HepG2 (cell line): ENCODE measurements around the gene NPPB. TPM values are rescaled to one million over a fixed set of nuclear protein-coding genes. Genes with fewer than 3 reads are reported as not detected.

Experiments used
- ARNT ChIP-seq: fragments of 450-650 bp; IDR thresholded peaks from 2 replicates; pipeline ENCODE4 v1.6.1; 2017
- HOXA7 ChIP-seq: sonication (generic); formaldehyde crosslinking; IDR thresholded peaks from 2 replicates; pipeline ENCODE4 v1.8.1; 2022; ENCODE audit warnings: mild to moderate bottlenecking, missing genetic modification reagents, moderate library complexity
- IRF2 ChIP-seq: IDR thresholded peaks from 2 replicates; pipeline ENCODE4 v1.6.1; 2018; ENCODE audit warnings: missing genetic modification reagents, missing compliant biosample characterization
- KLF6 ChIP-seq: IDR thresholded peaks from 2 replicates; pipeline ENCODE4 v1.8.0; 2016; ENCODE audit warnings: missing biosample characterization, missing genetic modification reagents
- MTF1 ChIP-seq: sonication (generic); formaldehyde crosslinking; IDR thresholded peaks from 2 replicates; pipeline ENCODE4 v1.5.0; 2020; ENCODE audit warnings: missing genetic modification reagents
- TCF12 ChIP-seq, 2 experiments: fragments of 450-650 bp in 1 of 2; sonication (generic) in 1 of 2; formaldehyde crosslinking in 1 of 2; IDR thresholded peaks; 2 replicates each; pipeline versions ENCODE4 v1.6.1 to v1.8.0; 2017 to 2022; ENCODE audit warnings: antibody characterized with exemption in 1 of 2, mild to moderate bottlenecking in 1 of 2, missing genetic modification reagents in 1 of 2, moderate library complexity in 1 of 2
- ZBTB33 ChIP-seq: sonication (generic); formaldehyde crosslinking; IDR thresholded peaks from 2 replicates; pipeline ENCODE4 v1.4.0; 2020; ENCODE audit warnings: missing genetic modification reagents
- ZBTB46 ChIP-seq: sonication (generic); formaldehyde crosslinking; IDR thresholded peaks from 2 replicates; pipeline ENCODE4 v1.4.0; 2020; ENCODE audit warnings: mild to moderate bottlenecking, missing genetic modification reagents, borderline replicate concordance
- ZNF331 ChIP-seq: sonication (generic); formaldehyde crosslinking; IDR thresholded peaks from 2 replicates; pipeline ENCODE4 v1.4.0; 2020; ENCODE audit warnings: missing genetic modification reagents
- ZNF337 ChIP-seq: sonication (generic); formaldehyde crosslinking; IDR thresholded peaks from 2 replicates; pipeline ENCODE4 v1.5.1; 2020; ENCODE audit warnings: missing genetic modification reagents, low read depth, mild to moderate bottlenecking, borderline replicate concordance
- ZNF407 ChIP-seq: sonication (generic); formaldehyde crosslinking; IDR thresholded peaks from one replicate; pipeline ENCODE4 v1.5.1; 2020; ENCODE audit warnings: mild to moderate bottlenecking, missing genetic modification reagents; ENCODE audit errors: not compliant biosample characterization
- ZNF761 ChIP-seq: sonication (generic); formaldehyde crosslinking; conservative IDR thresholded peaks from 2 replicates; pipeline ENCODE4 v1.4.0; 2020; ENCODE audit warnings: mild to moderate bottlenecking, missing genetic modification reagents
- ZSCAN22 ChIP-seq: sonication (generic); formaldehyde crosslinking; IDR thresholded peaks from 2 replicates; pipeline ENCODE4 v1.4.0; 2020; ENCODE audit warnings: mild to moderate bottlenecking, missing genetic modification reagents
- polyA plus RNA-seq, 8 experiments: library from polyadenylated mRNA; depleted of rRNA in 3 of 8; stranded (reverse) in 7 of 8; unstranded in 1 of 8; fragments of >200 nt; fragmentation: Illumina TruSeq in 4 of 8; extraction: Trizol in 4 of 8; gene quantifications; 2 replicates each; pipeline versions ENCODE4 v1.2.1 to v1.2.3, GENCODE V29; 2011 to 2016; ENCODE audit warnings: low read depth in 4 of 8, missing spikeins in 1 of 8, mixed read lengths in 1 of 8; ENCODE audit not compliant: insufficient read depth in 1 of 8
- total RNA-seq, 5 experiments: library from RNA; depleted of rRNA; stranded (reverse); fragments of >200 nt; fragmentation: Illumina TruSeq; extraction: Trizol; gene quantifications; 2 replicates each; pipeline ENCODE4 v1.2.3, GENCODE V29; 2016; ENCODE audit warnings: low read depth in 1 of 5

The NPPB gene
- total and polyA plus RNA-seq, 2 of the 13 experiments (the other 11 are each of a cell fraction or from before 2014, with no cell fraction given), result 1.9 TPM; not detected in 1

GRCh38 chr1:11838349-11839272, 20.1 kb downstream of the NPPB start (continued):
- TF ChIP-seq ZNF407 (CRISPR knock-in tag), result no peak
- TF ChIP-seq HOXA7, result no peak
- no peak for TF ChIP-seq ARNT
- 0 out of 2 replicates have a peak, but pooled peaks have one; percentile 37 for TF ChIP-seq ZNF331 (CRISPR knock-in tag)
- no peak for TF ChIP-seq KLF6 (CRISPR knock-in tag)
- 0 out of 2 replicates have a peak, but pooled peaks have one; percentile 53 for TF ChIP-seq ZBTB46 (CRISPR knock-in tag)
- TF ChIP-seq ZNF761, result 0 out of 2 replicates have a peak, but pooled peaks have one; percentile 44
- TF ChIP-seq TCF12 (IDR thresholded peaks at IDR 0.05), result no peak
- no peak for TF ChIP-seq TCF12 (CRISPR knock-in tag; IDR thresholded peaks at IDR 0.05)
- TF ChIP-seq MTF1 (CRISPR knock-in tag), result no peak
- TF ChIP-seq ZNF337 (CRISPR knock-in tag), result no peak
- TF ChIP-seq ZBTB33, result peak; percentile 76
- TF ChIP-seq IRF2 (CRISPR knock-in tag), result peak; percentile 75
- no peak for TF ChIP-seq ZSCAN22 (CRISPR knock-in tag)
